Hepatocyte (in vitro differentiated cells): ENCODE results near the gene XPNPEP1.

ENCODE experiments used
- CTCF ChIP-seq: fragments of 200-600 bp; sonication (generic); IDR thresholded peaks from 2 replicates; pipeline ENCODE4 v1.5.1; 2016; ENCODE audit warnings: antibody characterized with exemption, mild to moderate bottlenecking; ENCODE audit not compliant: poor library complexity
- EZH2 ChIP-seq: fragments of 200-600 bp; sonication (generic); IDR thresholded peaks from 2 replicates; pipeline ENCODE4 v1.6.1; 2016; ENCODE audit warnings: antibody characterized with exemption, mild to moderate bottlenecking, borderline replicate concordance

GRCh38 chr10:109898666-109899355, 24.5 kb downstream of the XPNPEP1 start:
- TF ChIP-seq CTCF (no peak), EZH2 (no peak)
